Calu3 (cell line): ENCODE results near the gene FBXO42. TPM values are rescaled to one million over a fixed set of nuclear protein-coding genes. Genes with fewer than 3 reads are reported as not detected.

Experiments used
- BruUV-seq: library from RNA; stranded (reverse); fragments of 400-500 nt; replicated peaks from 2 replicates; lab custom pipeline; 2021; lab: Mats Ljungman, UMichigan
- CTCF ChIA-PET: fragments of 300-600 bp; sonication (Branson Sonifier 250); formaldehyde crosslinking; loops from one replicate; lab custom pipeline; 2022; ENCODE audit warnings: antibody characterized with exemption; lab: Charles Lee
- DNase-seq: peaks from one replicate; pipeline ENCODE4 v3.0.0; 2022
- H3K27ac Mint-ChIP-seq: one replicate; pipeline ENCODE4 v1.8.0; 2022; ENCODE audit warnings: mixed read lengths; ENCODE audit not compliant: unreplicated experiment
- H3K27me3 Mint-ChIP-seq: one replicate; pipeline ENCODE4 v1.8.0; 2022; ENCODE audit warnings: mixed read lengths; ENCODE audit not compliant: unreplicated experiment
- H3K36me3 Mint-ChIP-seq: one replicate; pipeline ENCODE4 v1.8.0; 2022; ENCODE audit warnings: mild to moderate bottlenecking, moderate library complexity, mixed read lengths; ENCODE audit not compliant: insufficient read depth, unreplicated experiment
- H3K4me1 Mint-ChIP-seq: one replicate; pipeline ENCODE4 v1.8.0; 2022; ENCODE audit warnings: mild to moderate bottlenecking, low read depth, mixed read lengths; ENCODE audit not compliant: unreplicated experiment
- H3K4me3 Mint-ChIP-seq: one replicate; pipeline ENCODE4 v1.8.0; 2022; ENCODE audit warnings: mild to moderate bottlenecking, low read depth, moderate library complexity, mixed read lengths; ENCODE audit not compliant: unreplicated experiment
- H3K9me3 Mint-ChIP-seq: one replicate; pipeline ENCODE4 v1.8.0; 2022; ENCODE audit warnings: low read depth, mixed read lengths; ENCODE audit not compliant: unreplicated experiment
- CTCF ChIP-seq: fragments of 200-600 bp; IDR thresholded peaks from one replicate; pipeline ENCODE4 v1.8.0; 2022; ENCODE audit warnings: antibody characterized with exemption; ENCODE audit not compliant: unreplicated experiment
- intact Hi-C: fragments of 100-400 bp; cut with micrococcal nuclease; formaldehyde crosslinking; loops from one replicate; pipeline ENCODE4 v1.10.0; 2022; ENCODE audit not compliant: unreplicated experiment
- total RNA-seq: library from RNA; stranded (reverse); gene quantifications from 2 replicates; pipeline ENCODE4 v1.2.3, GENCODE V29; 2022

The FBXO42 gene
- total RNA-seq, 1 experiment from 2014 or later, result 10.6 TPM

GRCh38 chr1:16231331-16232315 is 120.7 kb downstream of the FBXO42 start:
- TF ChIP-seq CTCF, result no peak
- no TSS peak for BruUV-seq
- CTCF ChIA-PET, result no interaction called here
- no peak for DNase-seq
- Mint-ChIP-seq H3K27me3 (no peaks in the 10 kb centered on the region), H3K4me3 (no peak overlapping the region), H3K36me3 (peaks cover 7% of the 10 kb centered on the region), H3K4me1 (no peaks in the 10 kb centered on the region), H3K9me3 (no peaks in the 10 kb centered on the region), H3K27ac (no peak overlapping the region)
- intact Hi-C loops, result no loop called here

GRCh38 chr1:16230744-16231143 is 121.5 kb downstream of the FBXO42 start:
- no peaks in the 10 kb centered on the region for H3K4me1 Mint-ChIP-seq

DNA sequence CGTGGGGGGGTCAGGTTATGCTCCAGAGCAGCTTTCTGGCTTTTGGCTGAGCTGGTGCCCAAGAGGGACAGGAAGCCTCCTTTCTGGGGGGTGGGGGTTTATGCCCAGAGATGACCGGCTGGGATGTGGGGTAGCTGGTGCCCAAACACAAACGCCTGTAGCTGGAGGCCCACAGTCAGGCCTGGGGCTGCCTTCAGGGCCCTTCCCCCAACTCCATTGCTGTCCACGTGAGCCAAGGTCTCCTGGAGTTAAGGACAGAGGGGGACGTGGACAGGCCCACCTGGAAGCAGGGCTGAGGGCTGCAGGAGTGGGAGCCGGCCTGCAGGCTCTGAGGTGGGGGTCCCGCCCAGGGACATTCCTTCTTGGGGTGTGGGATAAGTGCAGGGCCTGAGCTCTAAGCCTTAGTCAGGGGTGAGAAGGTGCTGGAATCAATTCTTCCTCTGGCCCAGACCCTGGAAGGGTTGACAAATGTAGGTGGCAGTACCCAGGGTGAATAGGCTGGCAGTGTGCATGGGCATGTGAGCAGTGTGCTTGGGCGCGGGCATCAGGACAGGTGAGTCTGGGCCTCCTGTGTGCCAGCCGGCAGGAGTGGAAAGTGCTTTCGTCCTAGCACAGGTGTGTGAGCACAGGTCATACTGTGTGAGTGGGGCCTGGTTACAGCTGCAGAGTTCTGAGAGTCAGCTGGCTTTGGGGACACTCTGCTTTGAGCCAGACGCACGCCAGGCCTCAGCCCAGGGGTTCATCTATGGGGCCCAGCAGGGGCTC is 122.1 kb downstream of the FBXO42 start:
- intact Hi-C loops, result no loop called here
- no peak overlapping the region for H3K27ac Mint-ChIP-seq
- no peak for TF ChIP-seq CTCF
- no TSS peak for BruUV-seq
- H3K4me1 Mint-ChIP-seq, result no peaks in the 10 kb centered on the region
- H3K9me3 Mint-ChIP-seq, result no peaks in the 10 kb centered on the region
- H3K4me3 Mint-ChIP-seq, result no peak overlapping the region
- no peak for DNase-seq
- H3K36me3 Mint-ChIP-seq, result no peaks in the 10 kb centered on the region
- no peaks in the 10 kb centered on the region for H3K27me3 Mint-ChIP-seq
- CTCF ChIA-PET, result no interaction called here

More at GRCh38 chr1:16230744-16231143, 121.5 kb downstream of the FBXO42 start:
- Mint-ChIP-seq H3K4me3 (no peak overlapping the region), H3K27ac (no peak overlapping the region), H3K36me3 (no peaks in the 10 kb centered on the region), H3K9me3 (no peaks in the 10 kb centered on the region), H3K27me3 (no peaks in the 10 kb centered on the region)
- CTCF ChIA-PET, result no interaction called here
- TF ChIP-seq CTCF, result no peak
- no peak for DNase-seq
- BruUV-seq, result no TSS peak
- intact Hi-C loops, result no loop called here

DNA sequence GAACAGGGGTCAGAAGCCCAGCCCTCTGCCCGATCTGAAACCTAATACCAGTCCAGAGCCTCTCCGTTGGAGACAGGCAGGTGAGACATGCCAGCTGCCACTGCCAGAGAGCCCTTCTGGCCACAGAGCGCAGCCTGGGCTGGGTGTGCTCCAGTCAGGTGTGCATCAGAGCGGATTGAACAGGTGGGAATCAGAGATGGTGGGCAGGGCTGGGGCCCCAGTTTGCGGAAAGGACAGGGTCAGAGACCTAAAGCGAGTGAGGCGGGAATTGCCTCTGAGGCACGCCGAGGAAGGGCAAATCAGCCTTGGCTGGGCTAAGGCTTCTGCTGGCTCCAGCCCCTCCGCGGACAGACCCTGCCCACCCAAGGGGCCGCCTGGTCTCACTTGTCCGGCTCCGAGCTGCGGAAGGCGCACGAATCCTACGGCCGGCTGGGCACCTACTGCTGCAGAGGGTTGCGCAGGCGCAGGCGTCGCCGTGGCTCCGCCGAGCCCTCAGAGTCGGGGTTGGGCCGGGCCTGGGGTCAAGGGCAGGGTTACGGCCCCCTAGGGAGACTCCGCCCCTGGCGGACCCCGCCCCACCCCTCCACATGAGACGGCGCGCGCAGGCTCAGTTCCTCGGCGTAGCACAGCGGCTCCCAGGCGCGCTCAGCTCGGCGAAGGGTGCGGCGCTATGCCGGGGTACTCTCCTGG is 125.6 kb downstream of the FBXO42 start:
- intact Hi-C loops, result no loop called here
- Mint-ChIP-seq H3K27ac (no peak overlapping the region), H3K9me3 (no peaks in the 10 kb centered on the region), H3K27me3 (peaks cover 5% of the 10 kb centered on the region), H3K4me1 (no peaks in the 10 kb centered on the region), H3K36me3 (no peaks in the 10 kb centered on the region), H3K4me3 (no peak overlapping the region)
- DNase-seq, result no peak
- BruUV-seq, result no TSS peak
- TF ChIP-seq CTCF, result no peak
- CTCF ChIA-PET, result no interaction called here
